Measurements from ENCODE around the gene PUM1.

- no peak for TF ChIP-seq CTCF (IDR thresholded peaks at IDR 0.05)
- no peak for TF ChIP-seq POLR2A (IDR thresholded peaks at IDR 0.05)
- no peak for TF ChIP-seq EP300 (IDR thresholded peaks at IDR 0.05)
Measured at GRCh38 chr1:30930631-30931173, 134.8 kb downstream of the PUM1 start.
